ENCODE results near the gene PTPN3.

- TF ChIP-seq ZNF274 (IDR thresholded peaks at IDR 0.05; ENCODE audit: low read depth, low read length) (no peak), YY1 (IDR thresholded peaks at IDR 0.05; ENCODE audit: insufficient read depth, insufficient read length) (no peak)
Observed at GRCh38 chr9:109478665-109479380, 19.3 kb downstream of the PTPN3 start.
